NCI-H524 treated with DMSO at 0.1 percent for 48 hours (cell line): ENCODE data around the gene WDTC1.
"Not testable (repeated sequence)": the region's sequence is repeated elsewhere in the genome, so short reads cannot be mapped to it uniquely, and the experiment has no call there.

Experiments used
- DNase-seq: peaks from one replicate; lab custom pipeline; 2025; lab: John Stamatoyannopoulos, UW

The WDTC1 gene

GRCh38 chr1:27246194-27246593, 11.8 kb downstream of the WDTC1 start:
- no peak for DNase-seq

DNA sequence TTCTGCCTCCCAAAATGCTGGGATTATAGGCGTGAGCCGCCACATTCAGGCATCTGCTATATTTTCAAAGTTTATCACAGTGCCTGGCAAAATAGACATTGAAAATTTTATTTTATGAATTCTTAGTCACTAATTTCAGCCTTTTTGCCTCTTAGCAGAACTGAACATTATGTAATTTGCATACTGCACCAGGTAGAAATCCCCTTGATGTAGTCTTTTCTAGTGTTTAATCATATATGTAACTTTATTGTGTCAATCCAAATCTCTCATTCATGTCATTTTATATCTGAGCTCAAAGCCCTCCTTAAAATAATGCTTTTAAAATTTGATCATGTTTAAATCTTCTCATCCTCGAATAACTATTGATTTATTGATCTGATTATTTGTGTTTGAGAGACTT, 19.2 kb downstream of the WDTC1 start:
- DNase-seq = no peak

DNA sequence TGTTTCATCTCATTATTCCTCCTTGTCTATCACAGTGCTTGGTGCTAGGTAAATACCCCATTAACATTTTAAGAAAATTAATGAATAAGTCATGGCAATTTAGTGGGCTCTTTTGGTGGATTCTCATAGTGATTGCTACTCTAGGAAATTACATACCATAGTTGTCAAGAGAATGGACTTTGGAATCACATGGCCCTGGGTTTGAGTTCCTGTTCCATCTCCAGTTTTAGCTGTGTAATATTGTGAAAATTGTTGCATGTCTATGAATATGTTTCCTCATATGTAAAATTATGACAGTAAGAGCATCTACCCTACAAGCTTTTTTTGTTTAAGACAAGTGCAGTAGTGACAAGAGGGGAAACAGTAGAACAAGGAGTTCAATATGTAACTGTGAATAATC, 20.7 kb downstream of the WDTC1 start:
- DNase-seq = no peak

- no peak for DNase-seq
Observed at GRCh38 chr1:27257155-27257554, 22.7 kb downstream of the WDTC1 start.

DNA sequence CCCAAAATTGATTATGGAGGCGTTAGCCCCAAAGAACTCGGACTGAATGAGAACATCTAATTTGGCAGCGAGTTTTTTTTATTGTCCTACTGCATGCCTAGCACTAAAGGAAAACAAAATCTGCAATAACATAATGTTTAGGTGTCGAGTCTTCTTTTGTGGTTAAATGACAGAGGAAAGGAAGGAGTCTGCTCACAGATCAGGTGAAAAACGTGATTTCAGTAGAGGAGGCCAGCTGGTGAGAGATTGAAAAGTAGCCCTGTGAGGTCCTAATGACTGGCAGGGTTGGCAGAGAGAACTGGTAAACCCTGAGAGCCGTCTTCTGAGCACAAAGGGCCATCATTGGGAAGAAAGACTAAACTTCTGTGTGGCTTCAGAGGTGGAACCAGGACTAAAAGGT, 24.2 kb downstream of the WDTC1 start:
- no peak for DNase-seq

DNA sequence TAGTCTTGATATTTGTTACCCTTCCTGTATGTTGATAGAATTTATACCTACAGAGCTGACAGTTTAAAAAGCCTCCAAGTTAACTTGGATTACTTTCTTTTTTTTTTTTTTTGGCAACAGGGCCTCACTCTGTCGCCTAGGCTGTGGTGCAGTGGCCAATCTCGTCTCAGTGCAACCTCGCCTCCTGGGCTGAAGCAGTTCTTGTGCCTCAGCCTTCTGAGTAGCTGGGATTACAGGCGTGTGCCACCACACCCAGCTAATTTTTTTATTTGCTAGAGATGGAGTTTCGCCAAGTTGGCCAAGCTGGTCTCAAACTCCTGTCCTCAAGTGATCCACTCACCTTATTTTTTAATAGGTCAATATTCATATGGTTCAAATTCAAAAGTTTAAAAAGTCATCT, 32.7 kb downstream of the WDTC1 start:
- DNase-seq = no peak

DNA sequence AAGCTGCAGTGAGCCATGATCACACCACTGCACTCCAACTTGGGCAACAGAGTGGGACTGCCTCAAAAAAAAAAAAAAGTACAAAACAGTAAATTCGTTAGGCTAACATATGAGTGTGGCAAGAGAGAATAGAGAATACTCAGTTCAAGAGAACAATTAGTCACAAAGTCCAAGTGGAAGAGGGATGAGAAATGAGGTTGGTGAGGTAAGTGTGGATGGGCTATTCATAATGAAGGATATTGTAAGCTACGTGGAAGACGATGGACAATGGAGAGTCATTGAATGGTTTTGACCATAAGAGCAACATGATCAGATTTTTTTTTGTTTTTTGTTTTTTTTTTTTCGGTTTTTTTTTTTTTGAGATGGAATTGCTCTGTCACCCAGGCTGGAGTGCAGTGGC, 34.8 kb downstream of the WDTC1 start:
- DNase-seq = no peak

GRCh38 chr1:27274204-27274603, 39.8 kb downstream of the WDTC1 start:
- no peak for DNase-seq

- no peak for DNase-seq
Observed at GRCh38 chr1:27275696-27276095, 41.3 kb downstream of the WDTC1 start.

GRCh38 chr1:27284425-27285273, 50.2 kb downstream of the WDTC1 start:
- DNase-seq = peak; percentile 12

DNA sequence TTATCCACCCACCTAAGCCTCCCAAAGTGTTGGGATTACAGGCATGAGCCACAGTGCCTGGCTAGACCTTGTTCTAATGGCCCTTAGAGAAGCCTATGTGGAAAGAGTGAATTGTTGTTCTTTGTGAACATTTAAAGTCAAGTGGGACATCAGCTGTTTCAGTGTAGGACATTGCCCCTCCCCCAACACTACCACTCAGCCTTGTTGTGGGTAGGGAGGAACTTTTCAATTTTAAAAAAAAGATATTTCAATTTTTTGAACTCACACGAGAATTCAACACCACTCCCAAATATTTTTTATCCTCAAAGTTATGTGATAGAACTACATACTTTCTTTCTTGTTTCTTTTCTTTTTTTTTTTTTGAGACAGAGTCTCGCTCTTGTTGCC, 50.8 kb downstream of the WDTC1 start:
- DNase-seq = no peak

- not testable (repeated sequence) for DNase-seq
Observed at GRCh38 chr1:27285821-27286220, 51.4 kb downstream of the WDTC1 start.

- not testable (repeated sequence) for DNase-seq
Observed at GRCh38 chr1:27289125-27289524, 54.7 kb downstream of the WDTC1 start.

DNA sequence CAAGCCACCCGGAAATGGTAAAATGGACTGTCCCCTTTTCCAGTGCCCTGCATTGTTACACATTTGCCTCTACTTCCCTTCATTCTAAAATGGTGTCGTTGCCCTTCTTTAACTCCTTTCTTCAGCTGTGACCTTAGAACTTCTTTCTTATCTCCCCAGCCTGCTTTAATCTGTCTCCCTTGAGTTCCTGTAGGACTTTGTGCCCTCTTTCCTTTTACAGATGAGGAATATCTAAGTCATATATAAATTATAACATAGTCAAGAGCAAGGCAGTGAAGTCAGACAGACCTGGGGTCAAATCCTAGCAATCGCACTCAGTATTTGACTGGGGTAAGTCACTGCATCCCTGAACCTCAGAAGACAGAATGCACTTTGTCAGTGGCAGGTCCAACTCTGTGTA, 56.1 kb downstream of the WDTC1 start:
- DNase-seq = no peak

- no peak for DNase-seq
Observed at GRCh38 chr1:27292106-27292505, 57.7 kb downstream of the WDTC1 start.

GRCh38 chr1:27293915-27294314, 59.5 kb downstream of the WDTC1 start:
- no peak for DNase-seq

DNA sequence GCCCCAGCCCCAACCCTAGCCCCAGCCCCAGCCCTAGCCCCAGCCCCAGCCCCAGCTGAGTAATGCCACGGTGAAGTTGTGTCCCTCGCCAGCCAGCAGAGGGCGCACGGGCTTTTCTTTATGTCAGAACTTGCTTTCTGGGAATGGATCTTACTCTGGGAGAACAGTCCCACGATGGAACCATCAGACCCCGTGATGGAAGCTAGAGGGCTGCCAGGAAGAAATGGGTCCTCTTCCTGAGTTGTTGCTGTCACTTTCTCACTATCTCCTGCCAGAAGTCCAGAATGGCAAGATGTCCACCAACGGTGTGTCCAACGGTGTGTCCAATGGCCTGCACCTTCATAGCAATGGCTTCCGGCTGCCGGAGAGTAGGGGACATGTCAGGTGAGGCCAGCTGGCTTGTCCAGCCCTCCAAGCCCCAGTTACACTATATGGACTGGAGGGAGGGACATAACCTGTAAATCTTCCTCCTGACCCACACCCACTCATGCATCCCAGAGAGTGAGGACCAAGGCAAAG, 62.4 kb downstream of the WDTC1 start:
- no peak for DNase-seq

GRCh38 chr1:27297903-27298302, 63.5 kb downstream of the WDTC1 start:
- no peak for DNase-seq

GRCh38 chr1:27298632-27299384, 64.4 kb downstream of the WDTC1 start:
- DNase-seq = no peak

- DNase-seq = no peak
Observed at GRCh38 chr1:27299385-27300271, 65.2 kb downstream of the WDTC1 start.

DNA sequence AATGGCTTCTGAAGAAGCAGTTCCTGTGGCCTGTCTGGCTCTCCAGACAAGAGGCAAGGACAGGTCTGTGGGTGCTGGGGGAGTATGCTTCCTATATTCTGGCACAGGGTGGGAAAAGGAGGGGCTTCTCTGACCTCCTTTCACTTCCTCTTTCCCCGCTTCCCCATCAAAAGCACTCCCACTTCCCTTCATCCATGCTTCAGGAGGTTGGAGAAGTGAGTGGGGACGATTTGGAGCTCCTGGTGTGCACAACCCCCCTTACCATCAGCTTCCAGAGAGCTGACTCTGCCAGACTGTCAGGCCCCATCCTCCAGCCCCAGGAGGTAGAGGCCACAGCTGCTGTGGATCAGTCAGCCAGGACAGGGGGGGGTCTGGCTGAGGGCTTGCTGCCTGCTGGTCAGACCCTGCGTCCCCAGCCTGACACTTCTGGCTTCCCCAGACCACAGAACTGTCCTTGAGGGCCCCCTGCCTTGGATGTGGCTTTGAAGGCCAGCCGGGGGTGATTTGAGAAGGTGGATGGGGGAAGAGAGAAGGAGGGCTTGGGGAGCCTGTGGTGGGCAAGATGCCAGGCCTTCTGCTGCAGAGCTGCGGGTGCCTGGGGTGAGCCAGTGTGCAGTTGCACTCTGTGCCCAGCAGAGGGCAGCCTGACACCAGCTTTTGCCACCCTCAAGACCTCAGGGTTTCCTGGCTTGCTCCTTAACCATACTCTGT, 66.1 kb downstream of the WDTC1 start:
- peak; percentile 40 for DNase-seq

DNA sequence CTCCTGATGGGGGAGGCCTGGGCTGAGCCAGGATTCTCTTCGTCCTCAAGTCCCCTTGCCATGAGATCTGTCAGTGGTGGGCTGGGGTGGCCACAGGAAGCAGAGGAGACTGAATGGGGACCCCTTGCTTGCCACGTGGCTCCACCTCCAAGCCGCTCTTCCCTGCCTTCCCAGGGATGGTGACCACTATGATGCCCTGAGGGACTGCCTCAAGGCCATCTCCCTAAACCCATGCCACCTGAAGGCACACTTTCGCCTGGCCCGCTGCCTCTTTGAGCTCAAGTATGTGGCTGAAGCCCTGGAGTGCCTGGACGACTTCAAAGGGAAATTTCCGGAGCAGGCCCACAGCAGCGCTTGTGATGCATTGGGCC, 66.6 kb downstream of the WDTC1 start:
- DNase-seq = no peak
